ENCODE results near the gene RANBP10.

- TF ChIP-seq GATA2 (IDR thresholded peaks at IDR 0.05; ENCODE audit: low read depth, low read length) = no peak
- TF ChIP-seq GATA3 (IDR thresholded peaks at IDR 0.05; ENCODE audit: low read depth, low read length) = no peak
Observed at GRCh38 chr16:67845291-67846062, 39.1 kb upstream of the RANBP10 start.

Data from SH-SY5Y (cell line).